HepG2 (cell line): ENCODE results near the gene LDAH. TPM values are rescaled to one million over a fixed set of nuclear protein-coding genes. Genes with fewer than 3 reads are reported as not detected.

ENCODE experiments used
- ESRRA ChIP-seq: sonication (generic); formaldehyde crosslinking; IDR thresholded peaks from 2 replicates; pipeline ENCODE4 v1.5.1; 2020; ENCODE audit warnings: mild to moderate bottlenecking, low read depth, missing genetic modification reagents
- GABPB1 ChIP-seq: IDR thresholded peaks from 2 replicates; pipeline ENCODE4 v1.6.1; 2016; ENCODE audit warnings: mild to moderate bottlenecking, missing genetic modification reagents, moderate library complexity, missing compliant biosample characterization
- HDAC1 ChIP-seq: sonication (generic); formaldehyde crosslinking; IDR thresholded peaks from 2 replicates; pipeline ENCODE4 v1.5.1; 2020; ENCODE audit warnings: mild to moderate bottlenecking, missing genetic modification reagents
- HIVEP1 ChIP-seq: sonication (generic); formaldehyde crosslinking; IDR thresholded peaks from 2 replicates; pipeline ENCODE4 v1.4.0; 2020; ENCODE audit warnings: mild to moderate bottlenecking, missing genetic modification reagents
- KIAA2018 ChIP-seq: sonication (generic); formaldehyde crosslinking; IDR thresholded peaks from 2 replicates; pipeline ENCODE4 v1.5.0; 2020; ENCODE audit warnings: mild to moderate bottlenecking, missing genetic modification reagents, borderline replicate concordance
- MXI1 ChIP-seq: IDR thresholded peaks from 3 replicates; pipeline ENCODE4 v1.6.1; 2012; ENCODE audit warnings: low read depth, low read length, inconsistent platforms, borderline replicate concordance
- NAIF1 ChIP-seq: sonication (generic); formaldehyde crosslinking; IDR thresholded peaks from 2 replicates; pipeline ENCODE4 v1.5.0; 2020; ENCODE audit warnings: mild to moderate bottlenecking, missing genetic modification reagents, borderline replicate concordance
- NFYC ChIP-seq: IDR thresholded peaks from 2 replicates; pipeline ENCODE4 v1.6.1; 2016; ENCODE audit warnings: missing genetic modification reagents, missing compliant biosample characterization
- PATZ1 ChIP-seq: sonication (generic); formaldehyde crosslinking; IDR thresholded peaks from 2 replicates; pipeline ENCODE4 v1.4.0; 2020; ENCODE audit warnings: missing genetic modification reagents
- RBM39 ChIP-seq: fragments of 200-400 bp; formaldehyde crosslinking; IDR thresholded peaks from one replicate; pipeline ENCODE4 v1.6.1; 2018; ENCODE audit warnings: antibody characterized with exemption, mild to moderate bottlenecking, low read depth, low read length; ENCODE audit not compliant: poor library complexity, severe bottlenecking
- SALL1 ChIP-seq: sonication (generic); formaldehyde crosslinking; IDR thresholded peaks from 2 replicates; pipeline ENCODE4 v1.8.0; 2022; ENCODE audit warnings: mild to moderate bottlenecking, missing genetic modification reagents
- SIX4 ChIP-seq: sonication (generic); formaldehyde crosslinking; IDR thresholded peaks from 2 replicates; pipeline ENCODE4 v1.4.0; 2020; ENCODE audit warnings: missing genetic modification reagents
- SYNCRIP ChIP-seq: fragments of 200-400 bp; formaldehyde crosslinking; IDR thresholded peaks from 2 replicates; pipeline ENCODE4 v1.6.1; 2018; ENCODE audit warnings: mild to moderate bottlenecking, low read depth, low read length; ENCODE audit not compliant: insufficient read depth
- ZBED4 ChIP-seq: sonication (generic); formaldehyde crosslinking; IDR thresholded peaks from 2 replicates; pipeline ENCODE4 v1.4.0; 2020; ENCODE audit warnings: missing genetic modification reagents, borderline replicate concordance
- ZNF7 ChIP-seq: IDR thresholded peaks from 2 replicates; pipeline ENCODE4 v1.6.1; 2016; ENCODE audit warnings: missing biosample characterization, missing genetic modification reagents
- polyA plus RNA-seq, 8 experiments: library from polyadenylated mRNA; depleted of rRNA in 3 of 8; stranded (reverse) in 7 of 8; unstranded in 1 of 8; fragments of >200 nt; fragmentation: Illumina TruSeq in 4 of 8; extraction: Trizol in 4 of 8; gene quantifications; 2 replicates each; pipeline versions ENCODE4 v1.2.1 to v1.2.3, GENCODE V29; 2011 to 2016; ENCODE audit warnings: low read depth in 4 of 8, missing spikeins in 1 of 8, mixed read lengths in 1 of 8; ENCODE audit not compliant: insufficient read depth in 1 of 8
- total RNA-seq, 5 experiments: library from RNA; depleted of rRNA; stranded (reverse); fragments of >200 nt; fragmentation: Illumina TruSeq; extraction: Trizol; gene quantifications; 2 replicates each; pipeline ENCODE4 v1.2.3, GENCODE V29; 2016; ENCODE audit warnings: low read depth in 1 of 5

The LDAH gene
- total and polyA plus RNA-seq, 2 of the 13 experiments (the other 11 are each of a cell fraction or from before 2014, with no cell fraction given) = 28.8 to 46.2 TPM

- TF ChIP-seq ZBED4 (CRISPR knock-in tag) (no peak), HDAC1 (no peak), KIAA2018 (no peak), SALL1 (peak; percentile 30; the same call in 1 of the 2 replicates), HIVEP1 (no peak), GABPB1 (0 out of 2 replicates have a peak, but pooled peaks have one; percentile 12), RBM39 (no peak), PATZ1 (CRISPR knock-in tag) (no peak), MXI1 (no peak), ZNF7 (no peak), SIX4 (CRISPR knock-in tag) (no peak), ESRRA (CRISPR knock-in tag) (no peak), NAIF1 (CRISPR knock-in tag) (no peak), SYNCRIP (no peak), NFYC (CRISPR knock-in tag) (no peak)
Observed at GRCh38 chr2:20664431-20665242, 158.3 kb downstream of the LDAH start (continued).
